Neutrophil (primary cell): Measurements from ENCODE around the gene PFDN1.

Source experiments
- H3K27ac ChIP-seq: fragments of 200-600 bp; sonication (generic); 2 replicates; pipeline ENCODE4 v1.5.1; 2016; ENCODE audit warnings: mild to moderate bottlenecking, moderate library complexity
- H3K27me3 ChIP-seq: fragments of 200-600 bp; sonication (generic); 2 replicates; pipeline ENCODE4 v1.6.0; 2016; ENCODE audit warnings: mild to moderate bottlenecking
- H3K36me3 ChIP-seq: fragments of 200-600 bp; sonication (generic); 2 replicates; pipeline ENCODE4 v1.5.1; 2017
- H3K4me1 ChIP-seq, 2 experiments: fragments of 200-600 bp in 1 of 2; sonication (generic) in 1 of 2; 1 replicate in 1 of 2; 2 replicates in 1 of 2; pipeline versions ENCODE4 v1.5.1 to v1.6.1; 2013 to 2016; ENCODE audit warnings: low read depth in 1 of 2, low read length in 1 of 2, mild to moderate bottlenecking in 1 of 2, moderate library complexity in 1 of 2; ENCODE audit not compliant: control insufficient read depth in 1 of 2, insufficient read depth in 1 of 2
- H3K4me3 ChIP-seq, 2 experiments: fragments of 200-600 bp in 1 of 2; sonication (generic) in 1 of 2; 1 replicate in 1 of 2; 2 replicates in 1 of 2; pipeline ENCODE4 v1.5.1; 2013 to 2016; ENCODE audit warnings: low read depth in 1 of 2, low read length in 1 of 2, mild to moderate bottlenecking in 1 of 2, moderate library complexity in 1 of 2
- H3K9me3 ChIP-seq: fragments of 200-600 bp; sonication (generic); 2 replicates; pipeline ENCODE4 v1.5.1; 2016
- TF ChIP-seq, protein P1 (sequence below): fragments of 200-600 bp; sonication (generic); IDR thresholded peaks from 2 replicates; pipeline ENCODE4 v1.5.1; 2016; ENCODE audit warnings: antibody characterized with exemption

PFDN1 gene

GRCh38 chr5:140292212-140293036 is 10.5 kb downstream of the PFDN1 start:
- TF ChIP-seq, protein P1, sequence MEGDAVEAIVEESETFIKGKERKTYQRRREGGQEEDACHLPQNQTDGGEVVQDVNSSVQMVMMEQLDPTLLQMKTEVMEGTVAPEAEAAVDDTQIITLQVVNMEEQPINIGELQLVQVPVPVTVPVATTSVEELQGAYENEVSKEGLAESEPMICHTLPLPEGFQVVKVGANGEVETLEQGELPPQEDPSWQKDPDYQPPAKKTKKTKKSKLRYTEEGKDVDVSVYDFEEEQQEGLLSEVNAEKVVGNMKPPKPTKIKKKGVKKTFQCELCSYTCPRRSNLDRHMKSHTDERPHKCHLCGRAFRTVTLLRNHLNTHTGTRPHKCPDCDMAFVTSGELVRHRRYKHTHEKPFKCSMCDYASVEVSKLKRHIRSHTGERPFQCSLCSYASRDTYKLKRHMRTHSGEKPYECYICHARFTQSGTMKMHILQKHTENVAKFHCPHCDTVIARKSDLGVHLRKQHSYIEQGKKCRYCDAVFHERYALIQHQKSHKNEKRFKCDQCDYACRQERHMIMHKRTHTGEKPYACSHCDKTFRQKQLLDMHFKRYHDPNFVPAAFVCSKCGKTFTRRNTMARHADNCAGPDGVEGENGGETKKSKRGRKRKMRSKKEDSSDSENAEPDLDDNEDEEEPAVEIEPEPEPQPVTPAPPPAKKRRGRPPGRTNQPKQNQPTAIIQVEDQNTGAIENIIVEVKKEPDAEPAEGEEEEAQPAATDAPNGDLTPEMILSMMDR: no peak
- Histone ChIP-seq H3K9me3 (no peaks in the 10 kb centered on the region), H3K4me3 (no peak overlapping the region), H3K27ac (no peak overlapping the region), H3K36me3 (no peaks in the 10 kb centered on the region), H3K4me1 (no peaks in the 10 kb centered on the region), H3K27me3 (no peaks in the 10 kb centered on the region)

GRCh38 chr5:140287801-140288521 is 14.9 kb downstream of the PFDN1 start:
- no peaks in the 10 kb centered on the region for H3K9me3 ChIP-seq
- H3K4me3 ChIP-seq: no peak overlapping the region
- peaks cover 4 to 8% of the 10 kb centered on the region in 2 experiments for H3K4me1 ChIP-seq
- H3K27me3 ChIP-seq: no peaks in the 10 kb centered on the region
- no peaks in the 10 kb centered on the region for H3K36me3 ChIP-seq
- TF ChIP-seq, protein P1: no peak
- no peak overlapping the region for H3K27ac ChIP-seq

DNA sequence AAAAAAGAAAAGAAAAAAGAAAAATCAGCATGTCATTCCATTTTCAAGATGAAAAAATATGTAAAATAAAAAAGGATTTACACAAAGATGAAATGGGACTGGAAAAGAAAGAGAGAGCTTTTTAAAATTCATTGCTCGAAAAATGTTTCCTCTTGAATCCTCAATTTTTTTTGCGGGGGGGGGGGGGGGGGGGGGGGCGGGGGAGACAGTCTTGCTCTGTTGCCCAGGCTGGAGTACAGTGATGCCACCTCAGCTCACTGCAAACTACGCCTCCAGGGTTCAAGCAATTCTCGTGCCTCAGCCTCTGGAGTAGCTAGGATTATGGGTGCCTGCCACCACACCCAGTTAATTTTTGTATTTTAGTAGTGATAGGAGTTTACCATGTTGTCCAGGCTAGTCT is 16.5 kb downstream of the PFDN1 start:
- Histone ChIP-seq H3K4me3 (no peak overlapping the region), H3K36me3 (no peaks in the 10 kb centered on the region), H3K9me3 (no peaks in the 10 kb centered on the region), H3K27ac (no peak overlapping the region), H3K4me1 (peaks cover 4 to 8% of the 10 kb centered on the region in 2 experiments), H3K27me3 (no peaks in the 10 kb centered on the region)
- TF ChIP-seq, protein P1: no peak

GRCh38 chr5:140284013-140284412 is 18.9 kb downstream of the PFDN1 start:
- Histone ChIP-seq H3K27ac (peak overlapping the region; percentile 62), H3K4me1 (peaks cover 4 to 8% of the 10 kb centered on the region in 2 experiments), H3K9me3 (no peaks in the 10 kb centered on the region), H3K36me3 (no peaks in the 10 kb centered on the region), H3K4me3 (no peak overlapping the region), H3K27me3 (no peaks in the 10 kb centered on the region)
- TF ChIP-seq, protein P1: no peak

GRCh38 chr5:140282266-140282665 is 20.6 kb downstream of the PFDN1 start:
- TF ChIP-seq, protein P1: no peak
- H3K27ac ChIP-seq: no peak overlapping the region

More at GRCh38 chr5:140282266-140282665, 20.6 kb downstream of the PFDN1 start:
- peaks cover 4 to 8% of the 10 kb centered on the region in 2 experiments for H3K4me1 ChIP-seq
- no peaks in the 10 kb centered on the region for H3K36me3 ChIP-seq
- no peak overlapping the region for H3K4me3 ChIP-seq
- no peaks in the 10 kb centered on the region for H3K27me3 ChIP-seq
- H3K9me3 ChIP-seq: no peaks in the 10 kb centered on the region
